ENCODE data around the gene PRX.
A peak's percentile ranks its signal among the peaks of the same experiment; 100 is the strongest.

PRX gene

GRCh38 chr19:40365613-40366401 is 47.4 kb downstream of the PRX start:
- Histone ChIP-seq H3K4me3 (ENCODE audit: low read depth, low read length) (peak overlapping the region; percentile 80), H2BK12ac (ENCODE audit: low read length) (peak overlapping the region; percentile 90), H3K18ac (ENCODE audit: low read length) (peak overlapping the region; percentile 98), H4K12ac (ENCODE audit: low read depth, low read length) (peak overlapping the region; percentile 45), H2AK5ac (ENCODE audit: low read length) (peak overlapping the region; percentile 87), H3K4me2 (ENCODE audit: low read length) (peak overlapping the region; percentile 97), H3K27ac (ENCODE audit: low read depth, low read length) (peak overlapping the region; percentile 92), H3K79me2 (ENCODE audit: control insufficient read depth, insufficient read depth, low read length, poor library complexity) (peaks cover 13% of the 10 kb centered on the region), H2AFZ (ENCODE audit: insufficient read depth, low read length, poor library complexity) (peak overlapping the region; percentile 56), H2BK5ac (ENCODE audit: low read depth, low read length, poor library complexity) (peak overlapping the region; percentile 96), H3K14ac (ENCODE audit: low read length) (peak overlapping the region; percentile 96), H3K23ac (ENCODE audit: low read length) (no peak overlapping the region), H4K8ac (ENCODE audit: low read depth, low read length) (peak overlapping the region; percentile 89), H3K27me3 (ENCODE audit: insufficient read depth, low read length) (no peaks in the 10 kb centered on the region), H3K9ac (ENCODE audit: low read length) (peak overlapping the region; percentile 90), H2BK120ac (ENCODE audit: insufficient read depth, low read length, poor library complexity) (peak overlapping the region; percentile 97), H3K36me3 (ENCODE audit: control insufficient read depth in 1 of 2, insufficient read depth in 2 of 2, low read length in 2 of 2) (peaks cover 30 to 32% of the 10 kb centered on the region in 2 experiments), H3K4ac (ENCODE audit: low read depth, low read length) (peak overlapping the region; percentile 95), H3K9me3 (ENCODE audit: insufficient read depth, low read depth, low read length) (no peaks in the 10 kb centered on the region), H3K4me1 (ENCODE audit: control insufficient read depth in 1 of 2, insufficient read depth in 2 of 2, low read length in 2 of 2) (peaks cover 18 to 30% of the 10 kb centered on the region in 2 experiments), H4K91ac (ENCODE audit: low read depth, low read length) (peak overlapping the region; percentile 97), H3K79me1 (ENCODE audit: low read length) (peaks cover 23% of the 10 kb centered on the region)
- peak in 1 of 2 donors; percentile 53 for DNase-seq
- no CpG with 5 or more reads among the region's 28 CpGs for WGBS (ENCODE audit: extremely low coverage, insufficient coverage, insufficient read length)

- Histone ChIP-seq H4K8ac (ENCODE audit: low read depth, low read length) (no peak overlapping the region), H3K27ac (ENCODE audit: low read depth, low read length) (no peak overlapping the region), H3K36me3 (ENCODE audit: control insufficient read depth in 1 of 2, insufficient read depth in 2 of 2, low read length in 2 of 2) (peaks cover 23 to 24% of the 10 kb centered on the region in 2 experiments), H2BK5ac (ENCODE audit: low read depth, low read length, poor library complexity) (no peak overlapping the region), H3K27me3 (ENCODE audit: insufficient read depth, low read length) (no peaks in the 10 kb centered on the region), H3K9ac (ENCODE audit: low read length) (no peak overlapping the region), H3K14ac (ENCODE audit: low read length) (no peak overlapping the region), H3K4me1 (ENCODE audit: control insufficient read depth in 1 of 2, insufficient read depth in 2 of 2, low read length in 2 of 2) (peaks cover 25 to 37% of the 10 kb centered on the region in 2 experiments), H4K12ac (ENCODE audit: low read depth, low read length) (peak overlapping the region; percentile 78), H3K79me1 (ENCODE audit: low read length) (peaks cover 26% of the 10 kb centered on the region), H2AFZ (ENCODE audit: insufficient read depth, low read length, poor library complexity) (no peak overlapping the region), H2BK120ac (ENCODE audit: insufficient read depth, low read length, poor library complexity) (no peak overlapping the region), H3K9me3 (ENCODE audit: insufficient read depth, low read depth, low read length) (no peaks in the 10 kb centered on the region), H3K79me2 (ENCODE audit: control insufficient read depth, insufficient read depth, low read length, poor library complexity) (peaks cover 13% of the 10 kb centered on the region), H3K4ac (ENCODE audit: low read depth, low read length) (peak overlapping the region; percentile 70), H3K4me2 (ENCODE audit: low read length) (no peak overlapping the region), H4K91ac (ENCODE audit: low read depth, low read length) (no peak overlapping the region), H2BK12ac (ENCODE audit: low read length) (peak overlapping the region; percentile 93), H3K4me3 (ENCODE audit: low read depth, low read length) (no peak overlapping the region), H2AK5ac (ENCODE audit: low read length) (peak overlapping the region; percentile 94), H3K23ac (ENCODE audit: low read length) (no peak overlapping the region), H3K18ac (ENCODE audit: low read length) (no peak overlapping the region)
- no CpG with 5 or more reads among the region's 3 CpGs for WGBS (ENCODE audit: extremely low coverage, insufficient coverage, insufficient read length)
- DNase-seq, result no peak
Measured at GRCh38 chr19:40365010-40365409, 48.2 kb downstream of the PRX start.

GRCh38 chr19:40363069-40363468 is 50.1 kb downstream of the PRX start:
- Histone ChIP-seq H3K79me1 (ENCODE audit: low read length) (peaks cover 26% of the 10 kb centered on the region), H2BK12ac (ENCODE audit: low read length) (peak overlapping the region; percentile 42), H2AFZ (ENCODE audit: insufficient read depth, low read length, poor library complexity) (no peak overlapping the region), H3K36me3 (ENCODE audit: control insufficient read depth in 1 of 2, insufficient read depth in 2 of 2, low read length in 2 of 2) (peaks cover 11 to 12% of the 10 kb centered on the region in 2 experiments), H3K4me1 (ENCODE audit: control insufficient read depth in 1 of 2, insufficient read depth in 2 of 2, low read length in 2 of 2) (peaks cover 27 to 40% of the 10 kb centered on the region in 2 experiments), H3K9ac (ENCODE audit: low read length) (no peak overlapping the region), H3K4me3 (ENCODE audit: low read depth, low read length) (no peak overlapping the region), H3K27ac (ENCODE audit: low read depth, low read length) (peak overlapping the region; percentile 73), H3K27me3 (ENCODE audit: insufficient read depth, low read length) (no peaks in the 10 kb centered on the region), H2BK5ac (ENCODE audit: low read depth, low read length, poor library complexity) (peak overlapping the region; percentile 21), H3K4me2 (ENCODE audit: low read length) (no peak overlapping the region), H4K8ac (ENCODE audit: low read depth, low read length) (no peak overlapping the region), H3K4ac (ENCODE audit: low read depth, low read length) (no peak overlapping the region), H2BK120ac (ENCODE audit: insufficient read depth, low read length, poor library complexity) (no peak overlapping the region), H3K18ac (ENCODE audit: low read length) (peak overlapping the region; percentile 11), H4K12ac (ENCODE audit: low read depth, low read length) (no peak overlapping the region), H2AK5ac (ENCODE audit: low read length) (no peak overlapping the region), H3K9me3 (ENCODE audit: insufficient read depth, low read depth, low read length) (no peaks in the 10 kb centered on the region), H3K14ac (ENCODE audit: low read length) (no peak overlapping the region), H4K91ac (ENCODE audit: low read depth, low read length) (peak overlapping the region; percentile 26), H3K23ac (ENCODE audit: low read length) (no peak overlapping the region), H3K79me2 (ENCODE audit: control insufficient read depth, insufficient read depth, low read length, poor library complexity) (peaks cover 13% of the 10 kb centered on the region)
- WGBS (ENCODE audit: extremely low coverage, insufficient coverage, insufficient read length), result no CpG with 5 or more reads among the region's 5 CpGs
- no peak for DNase-seq

- Histone ChIP-seq H3K9ac (ENCODE audit: low read length) (no peak overlapping the region), H3K79me2 (ENCODE audit: control insufficient read depth, insufficient read depth, low read length, poor library complexity) (peaks cover 9% of the 10 kb centered on the region), H3K27ac (ENCODE audit: low read depth, low read length) (peak overlapping the region; percentile 14), H3K18ac (ENCODE audit: low read length) (no peak overlapping the region), H3K36me3 (ENCODE audit: control insufficient read depth in 1 of 2, insufficient read depth in 2 of 2, low read length in 2 of 2) (peaks cover 2 to 3% of the 10 kb centered on the region in 2 experiments), H3K9me3 (ENCODE audit: insufficient read depth, low read depth, low read length) (no peaks in the 10 kb centered on the region), H3K14ac (ENCODE audit: low read length) (no peak overlapping the region), H4K12ac (ENCODE audit: low read depth, low read length) (no peak overlapping the region), H3K79me1 (ENCODE audit: low read length) (peaks cover 25% of the 10 kb centered on the region), H2AK5ac (ENCODE audit: low read length) (no peak overlapping the region), H3K27me3 (ENCODE audit: insufficient read depth, low read length) (no peaks in the 10 kb centered on the region), H3K4me2 (ENCODE audit: low read length) (no peak overlapping the region), H2BK5ac (ENCODE audit: low read depth, low read length, poor library complexity) (peak overlapping the region; percentile 9), H2AFZ (ENCODE audit: insufficient read depth, low read length, poor library complexity) (no peak overlapping the region), H3K4me3 (ENCODE audit: low read depth, low read length) (no peak overlapping the region), H3K4me1 (ENCODE audit: control insufficient read depth in 1 of 2, insufficient read depth in 2 of 2, low read length in 2 of 2) (peaks cover 24 to 35% of the 10 kb centered on the region in 2 experiments), H2BK12ac (ENCODE audit: low read length) (no peak overlapping the region), H2BK120ac (ENCODE audit: insufficient read depth, low read length, poor library complexity) (peak overlapping the region; percentile 36), H3K4ac (ENCODE audit: low read depth, low read length) (no peak overlapping the region), H4K8ac (ENCODE audit: low read depth, low read length) (no peak overlapping the region), H4K91ac (ENCODE audit: low read depth, low read length) (peak overlapping the region; percentile 33), H3K23ac (ENCODE audit: low read length) (no peak overlapping the region)
- no peak for DNase-seq
- WGBS (ENCODE audit: extremely low coverage, insufficient coverage, insufficient read length), result no CpG with 5 or more reads among the region's 3 CpGs
Measured at GRCh38 chr19:40362160-40362559, 51.0 kb downstream of the PRX start.

Measured in trophoblast cell (in vitro differentiated cells and primary cell).